Trophoblast cell (in vitro differentiated cells and primary cell): Measurements from ENCODE around the gene PRRC2C.

Source experiments
- DNase-seq, 2 donors: peaks; one replicate each; pipeline ENCODE4 v3.0.0-alpha.2; 2016
- H2AFZ ChIP-seq: 2 replicates; pipeline ENCODE4 v1.6.1; 2013; ENCODE audit warnings: low read length, moderate library complexity, mild to moderate bottlenecking; ENCODE audit not compliant: insufficient read depth, poor library complexity
- H2AK5ac ChIP-seq: 2 replicates; pipeline ENCODE4 v1.6.1; 2013; ENCODE audit warnings: mild to moderate bottlenecking, low read length
- H2BK120ac ChIP-seq: 2 replicates; pipeline ENCODE4 v1.6.1; 2013; ENCODE audit warnings: low read length, mild to moderate bottlenecking, moderate library complexity; ENCODE audit not compliant: insufficient read depth, poor library complexity
- H2BK12ac ChIP-seq: 2 replicates; pipeline ENCODE4 v1.6.1; 2013; ENCODE audit warnings: mild to moderate bottlenecking, low read length, moderate library complexity
- H2BK5ac ChIP-seq: 2 replicates; pipeline ENCODE4 v1.6.1; 2013; ENCODE audit warnings: low read length, low read depth, moderate library complexity, mild to moderate bottlenecking; ENCODE audit not compliant: poor library complexity
- H3K14ac ChIP-seq: 2 replicates; pipeline ENCODE4 v1.6.1; 2013; ENCODE audit warnings: mild to moderate bottlenecking, low read length
- H3K18ac ChIP-seq: 2 replicates; pipeline ENCODE4 v1.6.1; 2013; ENCODE audit warnings: mild to moderate bottlenecking, low read length
- H3K23ac ChIP-seq: 2 replicates; pipeline ENCODE4 v1.6.1; 2013; ENCODE audit warnings: low read length
- H3K27ac ChIP-seq: 2 replicates; pipeline ENCODE4 v1.5.1; 2013; ENCODE audit warnings: low read depth, mild to moderate bottlenecking, inconsistent platforms, low read length, moderate library complexity
- H3K27me3 ChIP-seq: 2 replicates; pipeline ENCODE4 v1.6.1; 2013; ENCODE audit warnings: inconsistent platforms, mild to moderate bottlenecking, low read length, moderate library complexity; ENCODE audit not compliant: insufficient read depth
- H3K36me3 ChIP-seq, 2 experiments: 1 replicate in 1 of 2; 2 replicates in 1 of 2; pipeline ENCODE4 v1.6.1; 2013; ENCODE audit warnings: low read length in 2 of 2, mild to moderate bottlenecking in 2 of 2, moderate library complexity in 1 of 2; ENCODE audit not compliant: insufficient read depth in 2 of 2, control insufficient read depth in 1 of 2
- H3K4ac ChIP-seq: 2 replicates; pipeline ENCODE4 v1.6.1; 2013; ENCODE audit warnings: low read depth, mild to moderate bottlenecking, low read length, moderate library complexity
- H3K4me1 ChIP-seq, 2 experiments: 1 replicate in 1 of 2; 2 replicates in 1 of 2; pipeline ENCODE4 v1.6.1; 2013; ENCODE audit warnings: low read length in 2 of 2, mild to moderate bottlenecking in 2 of 2, moderate library complexity in 1 of 2; ENCODE audit not compliant: insufficient read depth in 2 of 2, control insufficient read depth in 1 of 2
- H3K4me2 ChIP-seq: 2 replicates; pipeline ENCODE4 v1.6.1; 2013; ENCODE audit warnings: inconsistent platforms, mild to moderate bottlenecking, low read length, moderate library complexity
- H3K4me3 ChIP-seq: 2 replicates; pipeline ENCODE4 v1.5.1; 2013; ENCODE audit warnings: mild to moderate bottlenecking, low read depth, low read length, inconsistent platforms
- H3K79me1 ChIP-seq: one replicate; pipeline ENCODE4 v1.6.1; 2013; ENCODE audit warnings: low read length
- H3K79me2 ChIP-seq: 2 replicates; pipeline ENCODE4 v1.6.1; 2013; ENCODE audit warnings: low read length, mild to moderate bottlenecking; ENCODE audit not compliant: control insufficient read depth, insufficient read depth, poor library complexity
- H3K9ac ChIP-seq: 2 replicates; pipeline ENCODE4 v1.6.1; 2013; ENCODE audit warnings: mild to moderate bottlenecking, low read length
- H3K9me3 ChIP-seq: 2 replicates; pipeline ENCODE4 v1.6.1; 2013; ENCODE audit warnings: low read depth, mild to moderate bottlenecking, control low read depth, inconsistent platforms, low read length; ENCODE audit not compliant: insufficient read depth
- H4K12ac ChIP-seq: 2 replicates; pipeline ENCODE4 v1.6.1; 2013; ENCODE audit warnings: low read depth, mild to moderate bottlenecking, low read length, moderate library complexity
- H4K8ac ChIP-seq: 2 replicates; pipeline ENCODE4 v1.6.1; 2013; ENCODE audit warnings: low read depth, mild to moderate bottlenecking, low read length, moderate library complexity
- H4K91ac ChIP-seq: one replicate; pipeline ENCODE4 v1.6.1; 2013; ENCODE audit warnings: low read depth, mild to moderate bottlenecking, low read length, moderate library complexity
- WGBS: extraction: QIAGEN DNeasy Blood & Tissue Kit; methylation state at CpG from one replicate; pipeline ENCODE4 v1.1.7; 2013; ENCODE audit warnings: missing lambda C conversion rate; ENCODE audit not compliant: insufficient read length, insufficient coverage; ENCODE audit errors: extremely low coverage; 5-methylcytosine and 5-hydroxymethylcytosine counted together

The PRRC2C gene

DNA sequence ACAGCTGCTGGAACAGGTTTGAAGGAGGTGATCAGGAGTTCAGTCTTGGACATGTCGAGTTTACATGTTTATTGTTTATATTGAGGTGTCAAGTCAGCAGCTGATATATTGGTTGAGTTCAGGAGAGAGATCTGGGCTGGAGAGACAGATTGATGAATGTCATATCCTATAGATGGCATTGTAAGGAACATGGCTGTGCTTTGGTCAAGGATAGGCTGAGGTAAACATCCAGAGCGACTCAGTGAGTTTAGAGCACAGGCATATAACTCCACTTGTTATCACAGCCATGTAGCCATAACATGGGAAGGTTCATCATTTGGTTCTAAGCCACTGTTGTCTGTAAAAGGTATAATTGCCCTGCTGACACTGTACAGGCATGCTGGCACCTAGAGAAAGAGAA lies 131.3 kb downstream of the PRRC2C start:
- Histone ChIP-seq H3K27ac (no peak overlapping the region), H3K4me2 (no peak overlapping the region), H3K4me1 (no peaks in the 10 kb centered on the region), H3K4ac (no peak overlapping the region), H3K9ac (no peak overlapping the region), H2BK120ac (no peak overlapping the region), H3K14ac (no peak overlapping the region), H2BK12ac (no peak overlapping the region), H4K8ac (no peak overlapping the region), H3K27me3 (no peaks in the 10 kb centered on the region), H2AFZ (no peak overlapping the region), H2BK5ac (no peak overlapping the region), H3K79me2 (no peaks in the 10 kb centered on the region), H2AK5ac (no peak overlapping the region), H3K36me3 (no peaks in the 10 kb centered on the region), H3K9me3 (no peaks in the 10 kb centered on the region), H4K91ac (no peak overlapping the region), H3K23ac (no peak overlapping the region), H4K12ac (no peak overlapping the region), H3K4me3 (no peak overlapping the region), H3K18ac (no peak overlapping the region), H3K79me1 (no peaks in the 10 kb centered on the region)
- no peak for DNase-seq
- WGBS: no CpG with 5 or more reads among the region's 2 CpGs

DNA sequence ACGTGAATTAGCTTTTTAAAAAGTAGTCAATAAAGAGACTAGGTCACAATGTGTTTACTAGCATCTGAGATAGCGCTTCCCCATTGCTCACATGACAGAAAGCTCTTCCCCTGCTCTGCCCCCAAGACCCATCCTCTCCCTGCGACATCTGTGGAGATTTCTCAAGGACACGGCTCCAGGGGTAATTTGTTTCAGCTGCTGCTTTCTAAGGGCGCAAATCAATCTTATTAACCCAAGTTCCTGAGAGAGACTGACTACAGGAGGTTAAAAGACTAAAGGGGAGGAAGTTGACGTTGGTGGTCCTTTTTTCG lies 136.8 kb downstream of the PRRC2C start, which contains the start of gene MYOCOS:
MYOCOS (plus strand) TSS at position 92 of the 311 bp plus-strand sequence. CDS start 1,641 bp downstream, outside the sequence.
- no peak within 1 kb of the TSS for H3K27ac ChIP-seq
- H4K8ac ChIP-seq: no peak within 1 kb of the TSS
- no CpG with 5 or more reads among the region's 7 CpGs for whole genome bisulfite sequencing
- H3K79me1 ChIP-seq: no peaks in the 10 kb centered on the region
- H2BK5ac ChIP-seq: no peak within 1 kb of the TSS
- H2AFZ ChIP-seq: no peak within 1 kb of the TSS
- no peaks in the 10 kb centered on the region for H3K36me3 ChIP-seq
- H3K4me2 ChIP-seq: no peak within 1 kb of the TSS
- H2AK5ac ChIP-seq: no peak within 1 kb of the TSS
- H3K4me3 ChIP-seq: no peak within 1 kb of the TSS
- H3K9ac ChIP-seq: no peak within 1 kb of the TSS
- no peak within 1 kb of the TSS for H3K18ac ChIP-seq
- no peak within 1 kb of the TSS for H2BK12ac ChIP-seq
- no peak within 1 kb of the TSS for H3K4ac ChIP-seq
- H2BK120ac ChIP-seq: no peak within 1 kb of the TSS
- H3K23ac ChIP-seq: no peak within 1 kb of the TSS
- no peak within 1 kb of the TSS for H3K14ac ChIP-seq
- no peak within 1 kb of the TSS for H4K91ac ChIP-seq
- no peak within 1 kb of the TSS for H4K12ac ChIP-seq
- no peaks in the 10 kb centered on the region for H3K79me2 ChIP-seq
- DNase-seq: no peak
- H3K4me1 ChIP-seq: no peaks in the 10 kb centered on the region
- no peaks in the 10 kb centered on the region for H3K9me3 ChIP-seq
- H3K27me3 ChIP-seq: no peaks in the 10 kb centered on the region

GRCh38 chr1:171623651-171624331 lies 138.5 kb downstream of the PRRC2C start:
- H3K9me3 ChIP-seq: peaks cover 2% of the 10 kb centered on the region
- no peak overlapping the region for H2AFZ ChIP-seq
- no peak overlapping the region for H4K12ac ChIP-seq
- no peak overlapping the region for H4K8ac ChIP-seq
- no peak overlapping the region for H3K9ac ChIP-seq
- no peak overlapping the region for H3K27ac ChIP-seq
- H3K14ac ChIP-seq: no peak overlapping the region
- H2BK12ac ChIP-seq: no peak overlapping the region
- no peak overlapping the region for H3K18ac ChIP-seq
- DNase-seq: no peak
- no CpG with 5 or more reads among the region's 9 CpGs for WGBS
- no peak overlapping the region for H2BK5ac ChIP-seq
- H3K4me2 ChIP-seq: no peak overlapping the region
- no peak overlapping the region for H2BK120ac ChIP-seq
- H3K4me3 ChIP-seq: no peak overlapping the region
- H3K27me3 ChIP-seq: no peaks in the 10 kb centered on the region
- no peaks in the 10 kb centered on the region for H3K79me1 ChIP-seq
- no peaks in the 10 kb centered on the region for H3K36me3 ChIP-seq
- H3K23ac ChIP-seq: no peak overlapping the region
- no peak overlapping the region for H4K91ac ChIP-seq
- H3K4me1 ChIP-seq: no peaks in the 10 kb centered on the region
- no peak overlapping the region for H3K4ac ChIP-seq
- no peak overlapping the region for H2AK5ac ChIP-seq
- H3K79me2 ChIP-seq: no peaks in the 10 kb centered on the region

DNA sequence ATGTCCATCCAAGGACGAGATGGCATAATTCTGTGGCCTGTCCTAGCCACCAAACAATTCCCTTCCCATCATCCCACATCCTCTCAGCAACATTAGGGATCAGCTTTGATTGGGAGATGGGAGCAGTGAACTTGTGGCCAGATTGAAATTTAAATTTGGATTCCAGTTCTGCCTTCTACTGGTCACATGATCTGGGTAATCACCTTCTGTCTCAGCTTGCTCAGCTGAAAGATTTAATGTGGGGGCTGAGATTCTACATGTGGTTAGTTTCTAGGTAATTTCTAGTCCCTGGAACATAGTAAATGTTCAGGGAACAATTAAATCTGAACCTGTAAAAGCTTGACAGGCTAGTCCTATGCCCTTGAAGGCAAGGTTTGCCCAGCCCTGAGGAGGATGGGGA lies 139.9 kb downstream of the PRRC2C start:
- no peak overlapping the region for H4K8ac ChIP-seq
- H3K79me2 ChIP-seq: no peaks in the 10 kb centered on the region
- H2AK5ac ChIP-seq: no peak overlapping the region
- H3K18ac ChIP-seq: no peak overlapping the region
- no peak overlapping the region for H2BK12ac ChIP-seq
- H3K14ac ChIP-seq: no peak overlapping the region
- H3K27ac ChIP-seq: no peak overlapping the region
- H3K27me3 ChIP-seq: no peaks in the 10 kb centered on the region
- H3K4me3 ChIP-seq: no peak overlapping the region
- H3K79me1 ChIP-seq: no peaks in the 10 kb centered on the region
- peaks cover 2% of the 10 kb centered on the region for H3K9me3 ChIP-seq
- H4K12ac ChIP-seq: no peak overlapping the region
- H3K36me3 ChIP-seq: no peaks in the 10 kb centered on the region
- H2BK120ac ChIP-seq: no peak overlapping the region
- H3K4me1 ChIP-seq: no peaks in the 10 kb centered on the region
- H3K4ac ChIP-seq: no peak overlapping the region
- H2BK5ac ChIP-seq: no peak overlapping the region
- no peak overlapping the region for H3K4me2 ChIP-seq
- no peak overlapping the region for H2AFZ ChIP-seq
- no peak for DNase-seq
- no peak overlapping the region for H3K9ac ChIP-seq
- H3K23ac ChIP-seq: no peak overlapping the region
- no CpG with 5 or more reads among the region's 1 CpG for WGBS
- no peak overlapping the region for H4K91ac ChIP-seq
